GM04504 (cell line): ENCODE measurements around the gene GPR4.

Experiments used
- DNase-seq: peaks from one replicate; pipeline ENCODE4 v3.0.0-alpha.2; 2012; ENCODE audit warnings: low read depth

Gene GPR4

GRCh38 chr19:45547965-45548609 is 53.9 kb downstream of the GPR4 start:
- DNase-seq = peak; percentile 67

- no peak for DNase-seq
These were observed 54.7 kb downstream of the GPR4 start for GRCh38 chr19:45547211-45547770.

- DNase-seq = no peak
These were observed 59.8 kb downstream of the GPR4 start for GRCh38 chr19:45542234-45542668.
